HUES64 (cell line): ENCODE results near the gene HOXB8.

Experiments
- H3K27ac ChIP-seq: 2 replicates; pipeline ENCODE4 v1.7.0; 2013; ENCODE audit warnings: low read depth, low read length, inconsistent platforms
- H3K27me3 ChIP-seq: 2 replicates; pipeline ENCODE4 v1.6.1; 2013; ENCODE audit warnings: mild to moderate bottlenecking, low read length; ENCODE audit not compliant: insufficient read depth
- H3K36me3 ChIP-seq: 2 replicates; pipeline ENCODE4 v1.6.1; 2013; ENCODE audit warnings: mild to moderate bottlenecking, low read length; ENCODE audit not compliant: insufficient read depth
- H3K4me1 ChIP-seq: 2 replicates; pipeline ENCODE4 v1.6.1; 2013; ENCODE audit warnings: mild to moderate bottlenecking, low read length, moderate library complexity; ENCODE audit not compliant: insufficient read depth
- H3K4me3 ChIP-seq: 2 replicates; pipeline ENCODE4 v1.5.1; 2013; ENCODE audit warnings: mild to moderate bottlenecking, low read length, moderate library complexity
- H3K9ac ChIP-seq: 2 replicates; pipeline ENCODE4 v1.6.1; 2013; ENCODE audit warnings: mild to moderate bottlenecking, low read depth, low read length
- H3K9me3 ChIP-seq: 2 replicates; pipeline ENCODE4 v1.6.1; 2013; ENCODE audit warnings: low read depth, low read length; ENCODE audit not compliant: insufficient read depth
- WGBS: fragments of 150-250, 120-280 bp; methylation state at CpG from one replicate; pipeline ENCODE4 v1.1.7; 2013; ENCODE audit warnings: missing lambda C conversion rate; 5-methylcytosine and 5-hydroxymethylcytosine counted together

The HOXB8 gene

GRCh38 chr17:48575673-48576478 lies 39.2 kb downstream of the HOXB8 start:
- Histone ChIP-seq H3K9ac (no peak overlapping the region), H3K4me1 (peaks cover 8% of the 10 kb centered on the region; the same call in 1 of the 2 replicates), H3K36me3 (no peaks in the 10 kb centered on the region), H3K4me3 (no peak overlapping the region), H3K27me3 (peaks cover 100% of the 10 kb centered on the region), H3K9me3 (no peaks in the 10 kb centered on the region), H3K27ac (no peak overlapping the region)
- WGBS: 6% methylated on average over 22 of the region's 22 CpGs

- Histone ChIP-seq H3K9ac (no peak overlapping the region), H3K9me3 (no peaks in the 10 kb centered on the region), H3K36me3 (no peaks in the 10 kb centered on the region), H3K27ac (no peak overlapping the region), H3K4me1 (peaks cover 15% of the 10 kb centered on the region; the same call in 1 of the 2 replicates), H3K4me3 (no peak overlapping the region), H3K27me3 (peaks cover 100% of the 10 kb centered on the region)
- WGBS: 21% methylated on average over 6 of the region's 7 CpGs
Measured at GRCh38 chr17:48575066-48575582, 40.0 kb downstream of the HOXB8 start.

GRCh38 chr17:48574505-48575065 lies 40.5 kb downstream of the HOXB8 start:
- no peak overlapping the region for H3K27ac ChIP-seq

GRCh38 chr17:48571826-48572417 lies 43.2 kb downstream of the HOXB8 start:
- 9% methylated on average over 1 of the region's 1 CpG for WGBS
- Histone ChIP-seq H3K27ac (no peak overlapping the region), H3K4me1 (peaks cover 26% of the 10 kb centered on the region), H3K27me3 (peaks cover 100% of the 10 kb centered on the region), H3K4me3 (no peak overlapping the region), H3K9ac (no peak overlapping the region), H3K36me3 (no peaks in the 10 kb centered on the region), H3K9me3 (no peaks in the 10 kb centered on the region)

More at GRCh38 chr17:48574505-48575065, 40.5 kb downstream of the HOXB8 start:
- H3K9me3 ChIP-seq: no peaks in the 10 kb centered on the region
- no peak overlapping the region for H3K4me3 ChIP-seq
- peaks cover 20% of the 10 kb centered on the region; the same call in 1 of the 2 replicates for H3K4me1 ChIP-seq
- WGBS: 16% methylated on average over 8 of the region's 8 CpGs
- peaks cover 100% of the 10 kb centered on the region for H3K27me3 ChIP-seq
- no peak overlapping the region for H3K9ac ChIP-seq
- no peaks in the 10 kb centered on the region for H3K36me3 ChIP-seq

GRCh38 chr17:48571024-48571818 lies 43.9 kb downstream of the HOXB8 start:
- Histone ChIP-seq H3K27ac (no peak overlapping the region), H3K36me3 (no peaks in the 10 kb centered on the region), H3K27me3 (peaks cover 100% of the 10 kb centered on the region), H3K9ac (no peak overlapping the region), H3K4me1 (peaks cover 26% of the 10 kb centered on the region), H3K4me3 (no peak overlapping the region), H3K9me3 (no peaks in the 10 kb centered on the region)
- WGBS: 2% methylated on average over 26 of the region's 26 CpGs

GRCh38 chr17:48570325-48571023 lies 44.6 kb downstream of the HOXB8 start:
- Histone ChIP-seq H3K27ac (no peak overlapping the region), H3K9me3 (no peaks in the 10 kb centered on the region), H3K4me3 (no peak overlapping the region), H3K36me3 (no peaks in the 10 kb centered on the region), H3K4me1 (peaks cover 26% of the 10 kb centered on the region), H3K27me3 (peaks cover 100% of the 10 kb centered on the region), H3K9ac (no peak overlapping the region)
- WGBS: 3% methylated on average over 19 of the region's 19 CpGs

- no peaks in the 10 kb centered on the region for H3K36me3 ChIP-seq
- H3K9me3 ChIP-seq: no peaks in the 10 kb centered on the region
- H3K4me3 ChIP-seq: no peak overlapping the region
- H3K9ac ChIP-seq: no peak overlapping the region
- 2% methylated on average over 6 of the region's 6 CpGs for WGBS
- peaks cover 100% of the 10 kb centered on the region for H3K27me3 ChIP-seq
- H3K27ac ChIP-seq: no peak overlapping the region
- H3K4me1 ChIP-seq: peaks cover 27% of the 10 kb centered on the region
Measured at GRCh38 chr17:48569674-48570324, 45.3 kb downstream of the HOXB8 start.

- Histone ChIP-seq H3K9ac (no peak overlapping the region), H3K27me3 (peaks cover 100% of the 10 kb centered on the region), H3K9me3 (no peaks in the 10 kb centered on the region), H3K27ac (no peak overlapping the region), H3K4me3 (no peak overlapping the region), H3K4me1 (peaks cover 31% of the 10 kb centered on the region), H3K36me3 (no peaks in the 10 kb centered on the region)
- 4% methylated on average over 1 of the region's 3 CpGs for WGBS
Measured at GRCh38 chr17:48569240-48569582, 45.9 kb downstream of the HOXB8 start.

GRCh38 chr17:48568499-48569239 lies 46.4 kb downstream of the HOXB8 start:
- Histone ChIP-seq H3K4me3 (no peak overlapping the region), H3K27me3 (peaks cover 100% of the 10 kb centered on the region), H3K9ac (no peak overlapping the region), H3K27ac (no peak overlapping the region), H3K9me3 (no peaks in the 10 kb centered on the region), H3K4me1 (peaks cover 31% of the 10 kb centered on the region), H3K36me3 (no peaks in the 10 kb centered on the region)
- WGBS: 3% methylated on average over 30 of the region's 33 CpGs
